Tibial nerve (tissue), 3 donors: ENCODE results near the gene ITIH4.

Source experiments
- CTCF ChIP-seq, 5 experiments: fragments of 200-600 bp in 3 of 5; fragments of 450-650 bp in 2 of 5; sonication (generic) in 3 of 5; IDR thresholded peaks; one replicate each; pipeline ENCODE4 v1.5.1; 2016 to 2019; ENCODE audit warnings: antibody characterized with exemption in 5 of 5, mild to moderate bottlenecking in 3 of 5, moderate library complexity in 2 of 5
- POLR2A ChIP-seq, 2 donors: fragments of 450-650 bp; IDR thresholded peaks; one replicate each; pipeline ENCODE4 v1.6.1; 2017; ENCODE audit warnings: antibody characterized with exemption in 2 of 2, mild to moderate bottlenecking in 2 of 2, moderate library complexity in 2 of 2

GRCh38 chr3:52787246-52787645, 43.2 kb downstream of the ITIH4 start:
- TF ChIP-seq CTCF (IDR thresholded peaks at IDR 0.05) (no peak), POLR2A (IDR thresholded peaks at IDR 0.05) (no peak)
